Measurements from ENCODE around the gene ERAP2.

Gene ERAP2

GRCh38 chr5:96911139-96911538 is 34.8 kb downstream of the ERAP2 start:
- in situ Hi-C loops (cut with MboI; ENCODE audit: low sequenced_read_pairs, unreplicated experiment): no loop called here
- TF ChIP-seq CTCF (IDR thresholded peaks at IDR 0.05; ENCODE audit: borderline replicate concordance, control extremely low read depth, extremely low read depth, insufficient read depth, missing control alignments): no peak
- DNase-seq (ENCODE audit: low spot score): no peak

GRCh38 chr5:96913233-96913632 is 36.9 kb downstream of the ERAP2 start:
- no peak for TF ChIP-seq CTCF (IDR thresholded peaks at IDR 0.05; ENCODE audit: borderline replicate concordance, control extremely low read depth, extremely low read depth, insufficient read depth, missing control alignments)
- no peak for DNase-seq (ENCODE audit: low spot score)
- in situ Hi-C loops (cut with MboI; ENCODE audit: low sequenced_read_pairs, unreplicated experiment): no loop called here

GRCh38 chr5:96919754-96920197 is 43.5 kb downstream of the ERAP2 start:
- in situ Hi-C loops (cut with MboI; ENCODE audit: low sequenced_read_pairs, unreplicated experiment): no loop called here
- no peak for TF ChIP-seq CTCF (IDR thresholded peaks at IDR 0.05; ENCODE audit: borderline replicate concordance, control extremely low read depth, extremely low read depth, insufficient read depth, missing control alignments)
- DNase-seq (ENCODE audit: low spot score): peak; percentile 64

- TF ChIP-seq CTCF (IDR thresholded peaks at IDR 0.05; ENCODE audit: borderline replicate concordance, control extremely low read depth, extremely low read depth, insufficient read depth, missing control alignments): no peak
- in situ Hi-C loops (cut with MboI; ENCODE audit: low sequenced_read_pairs, unreplicated experiment): no loop called here
These were observed 44.5 kb downstream of the ERAP2 start for GRCh38 chr5:96920744-96921355.

GRCh38 chr5:96922499-96923244 is 46.4 kb downstream of the ERAP2 start:
- in situ Hi-C loops (cut with MboI; ENCODE audit: low sequenced_read_pairs, unreplicated experiment): no loop called here
- TF ChIP-seq CTCF (IDR thresholded peaks at IDR 0.05; ENCODE audit: borderline replicate concordance, control extremely low read depth, extremely low read depth, insufficient read depth, missing control alignments): no peak
- DNase-seq (ENCODE audit: low spot score): no peak

More at GRCh38 chr5:96920744-96921355, 44.5 kb downstream of the ERAP2 start:
- DNase-seq (ENCODE audit: low spot score): no peak

- in situ Hi-C loops (cut with MboI; ENCODE audit: low sequenced_read_pairs, unreplicated experiment): no loop called here
- peak; percentile 31 for DNase-seq (ENCODE audit: low spot score)
- no peak for TF ChIP-seq CTCF (IDR thresholded peaks at IDR 0.05; ENCODE audit: borderline replicate concordance, control extremely low read depth, extremely low read depth, insufficient read depth, missing control alignments)
These were observed 47.7 kb downstream of the ERAP2 start for GRCh38 chr5:96924016-96924443.

Measured in GM13976 (cell line).